Measurements from ENCODE around the gene CIT.
"Not testable (repeated sequence)": the region's sequence is repeated elsewhere in the genome, so short reads cannot be mapped to it uniquely, and the experiment has no call there.

Gene CIT

GRCh38 chr12:119706427-119706826 is 170.7 kb downstream of the CIT start:
- not testable (repeated sequence) for DNase-seq (ENCODE audit: extremely low read depth in 1 of 2, low read depth in 1 of 2)

GRCh38 chr12:119705182-119705581 is 171.9 kb downstream of the CIT start:
- DNase-seq (ENCODE audit: extremely low read depth in 1 of 2, low read depth in 1 of 2) = no peak

- no peak for DNase-seq (ENCODE audit: extremely low read depth in 1 of 2, low read depth in 1 of 2)
Measured at GRCh38 chr12:119704065-119704747, 172.9 kb downstream of the CIT start.

- DNase-seq (ENCODE audit: extremely low read depth in 1 of 2, low read depth in 1 of 2) = no peak
Measured at GRCh38 chr12:119700078-119700477, 177.0 kb downstream of the CIT start.

- DNase-seq (ENCODE audit: extremely low read depth in 1 of 2, low read depth in 1 of 2) = no peak
Measured at GRCh38 chr12:119699199-119699760, 177.8 kb downstream of the CIT start.

- DNase-seq (ENCODE audit: extremely low read depth in 1 of 2, low read depth in 1 of 2) = no peak
Measured at GRCh38 chr12:119696943-119697342, 180.2 kb downstream of the CIT start.

GRCh38 chr12:119695034-119695433 is 182.1 kb downstream of the CIT start:
- DNase-seq (ENCODE audit: extremely low read depth in 1 of 2, low read depth in 1 of 2) = no peak

GRCh38 chr12:119694111-119694510 is 183.0 kb downstream of the CIT start:
- DNase-seq (ENCODE audit: extremely low read depth in 1 of 2, low read depth in 1 of 2) = no peak

- DNase-seq (ENCODE audit: extremely low read depth in 1 of 2, low read depth in 1 of 2) = no peak
Measured at GRCh38 chr12:119693511-119693910, 183.6 kb downstream of the CIT start.

- DNase-seq (ENCODE audit: extremely low read depth in 1 of 2, low read depth in 1 of 2) = no peak
Measured at GRCh38 chr12:119692997-119693396, 184.1 kb downstream of the CIT start.

GRCh38 chr12:119692410-119692809 is 184.7 kb downstream of the CIT start:
- no peak for DNase-seq (ENCODE audit: extremely low read depth in 1 of 2, low read depth in 1 of 2)

- no peak for DNase-seq (ENCODE audit: extremely low read depth in 1 of 2, low read depth in 1 of 2)
Measured at GRCh38 chr12:119691202-119691810, 185.8 kb downstream of the CIT start.

GRCh38 chr12:119689935-119690500 is 187.1 kb downstream of the CIT start:
- DNase-seq (ENCODE audit: extremely low read depth in 1 of 2, low read depth in 1 of 2) = no peak

- no peak for DNase-seq (ENCODE audit: extremely low read depth in 1 of 2, low read depth in 1 of 2)
Measured at GRCh38 chr12:119687879-119688278, 189.2 kb downstream of the CIT start.

- no peak for DNase-seq (ENCODE audit: extremely low read depth in 1 of 2, low read depth in 1 of 2)
Measured at GRCh38 chr12:119687406-119687805, 189.7 kb downstream of the CIT start.

GRCh38 chr12:119686776-119687175 is 190.3 kb downstream of the CIT start:
- no peak for DNase-seq (ENCODE audit: extremely low read depth in 1 of 2, low read depth in 1 of 2)

GRCh38 chr12:119686355-119686754 is 190.8 kb downstream of the CIT start:
- no peak for DNase-seq (ENCODE audit: extremely low read depth in 1 of 2, low read depth in 1 of 2)

GRCh38 chr12:119685375-119685774 is 191.7 kb downstream of the CIT start:
- no peak for DNase-seq (ENCODE audit: extremely low read depth in 1 of 2, low read depth in 1 of 2)

- no peak for DNase-seq (ENCODE audit: extremely low read depth in 1 of 2, low read depth in 1 of 2)
Measured at GRCh38 chr12:119684711-119685369, 192.3 kb downstream of the CIT start.

- DNase-seq (ENCODE audit: extremely low read depth in 1 of 2, low read depth in 1 of 2) = no peak
Measured at GRCh38 chr12:119683816-119684215, 193.3 kb downstream of the CIT start.

- no peak for DNase-seq (ENCODE audit: extremely low read depth in 1 of 2, low read depth in 1 of 2)
Measured at GRCh38 chr12:119683413-119683812, 193.7 kb downstream of the CIT start.
